Endodermal cell (in vitro differentiated cells): ENCODE results near the gene TNFSF15. TPM values are rescaled to one million over a fixed set of nuclear protein-coding genes. Genes with fewer than 3 reads are reported as not detected.
"Not testable (repeated sequence)": the region's sequence is repeated elsewhere in the genome, so short reads cannot be mapped to it uniquely, and the experiment has no call there.

Experiments
- DNase-seq: peaks from one replicate; pipeline ENCODE4 v3.0.0-alpha.2; 2017
- H3K27ac ChIP-seq: 2 replicates; pipeline ENCODE4 v1.5.1; 2013; ENCODE audit warnings: mild to moderate bottlenecking, low read depth, low read length, moderate library complexity
- H3K27me3 ChIP-seq: 2 replicates; pipeline ENCODE4 v1.6.1; 2013; ENCODE audit warnings: mild to moderate bottlenecking, low read length, moderate library complexity; ENCODE audit not compliant: insufficient read depth, control insufficient read depth, poor library complexity, severe bottlenecking
- H3K36me3 ChIP-seq: 2 replicates; pipeline ENCODE4 v1.7.0; 2013; ENCODE audit warnings: mild to moderate bottlenecking, low read length, moderate library complexity; ENCODE audit not compliant: control insufficient read depth, insufficient read depth
- H3K4me1 ChIP-seq: one replicate; pipeline ENCODE4 v1.7.0; 2013; ENCODE audit warnings: low read length; ENCODE audit not compliant: control insufficient read depth, insufficient read depth
- H3K4me3 ChIP-seq: 2 replicates; pipeline ENCODE4 v1.5.1; 2013; ENCODE audit warnings: mild to moderate bottlenecking, low read length, moderate library complexity
- H3K9ac ChIP-seq: 2 replicates; pipeline ENCODE4 v1.6.1; 2013; ENCODE audit warnings: mild to moderate bottlenecking, low read length, moderate library complexity; ENCODE audit not compliant: poor library complexity, severe bottlenecking; ENCODE audit errors: extremely low read depth
- H3K9me3 ChIP-seq: 2 replicates; pipeline ENCODE4 v1.6.1; 2013; ENCODE audit warnings: mild to moderate bottlenecking, low read length, moderate library complexity; ENCODE audit not compliant: control insufficient read depth
- H3K27ac Mint-ChIP-seq: 2 replicates; pipeline ENCODE4 v1.8.0; 2020; ENCODE audit warnings: mixed read lengths
- H3K27me3 Mint-ChIP-seq: 2 replicates; pipeline ENCODE4 v1.8.0; 2021; ENCODE audit warnings: mild to moderate bottlenecking, mixed read lengths; ENCODE audit not compliant: insufficient read depth
- H3K36me3 Mint-ChIP-seq: 2 replicates; pipeline ENCODE4 v1.8.0; 2020; ENCODE audit warnings: low read depth, mixed read lengths
- H3K4me1 Mint-ChIP-seq: 2 replicates; pipeline ENCODE4 v1.8.0; 2020; ENCODE audit warnings: mixed read lengths
- H3K4me3 Mint-ChIP-seq: 2 replicates; pipeline ENCODE4 v1.8.0; 2020; ENCODE audit warnings: mild to moderate bottlenecking, moderate library complexity, mixed read lengths
- H3K9me3 Mint-ChIP-seq: 2 replicates; pipeline ENCODE4 v1.8.0; 2020; ENCODE audit warnings: mild to moderate bottlenecking, mixed read lengths
- CTCF ChIP-seq: fragments of 200-600 bp; sonication (generic); conservative IDR thresholded peaks from 2 replicates; pipeline ENCODE4 v1.5.0; 2021; ENCODE audit warnings: antibody characterized with exemption, mild to moderate bottlenecking
- WGBS, 2 experiments: methylation state at CpG; one replicate each; pipeline versions ENCODE4 v1.1.5 to v1.1.7; 2013; ENCODE audit warnings: missing lambda C conversion rate in 2 of 2, mixed read lengths in 1 of 2; ENCODE audit not compliant: insufficient coverage in 1 of 2, insufficient read length in 1 of 2; 5-methylcytosine and 5-hydroxymethylcytosine counted together
- total RNA-seq, 2 donors: library from RNA; stranded (reverse); fragmentation: NEBNext Ultra II Directional in 1 of 2; extraction: Animal tissue kit (Norgen Biotek cat#: 25700) in 1 of 2; gene quantifications; 2 replicates in 1 of 2; 3 replicates in 1 of 2; pipeline ENCODE4 v1.2.1, GENCODE V29; 2021

Gene TNFSF15
- total RNA-seq, 2 donors from 2014 or later = not detected

- H3K27me3 ChIP-seq = no peaks in the 10 kb centered on the region
- H3K4me1 ChIP-seq = no peaks in the 10 kb centered on the region
- DNase-seq = no peak
- Mint-ChIP-seq H3K27ac (no peak overlapping the region), H3K36me3 (no peaks in the 10 kb centered on the region), H3K27me3 (peaks cover 26% of the 10 kb centered on the region), H3K4me3 (no peak overlapping the region), H3K9me3 (no peaks in the 10 kb centered on the region), H3K4me1 (no peaks in the 10 kb centered on the region)
- no peaks in the 10 kb centered on the region for H3K36me3 ChIP-seq
- H3K9me3 ChIP-seq = no peaks in the 10 kb centered on the region
- TF ChIP-seq CTCF = no peak
- H3K27ac ChIP-seq = no peak overlapping the region
- no peak overlapping the region for H3K4me3 ChIP-seq
- WGBS, 2 experiments = 93% methylated on average over 4 of the region's 4 CpGs; no CpG with 5 or more reads in 1 of the 2 experiments
- no peak overlapping the region for H3K9ac ChIP-seq
Measured at GRCh38 chr9:114737847-114738246, 68.0 kb downstream of the TNFSF15 start.

GRCh38 chr9:114737118-114737517 lies 68.7 kb downstream of the TNFSF15 start:
- Mint-ChIP-seq H3K36me3 (no peaks in the 10 kb centered on the region), H3K4me1 (no peaks in the 10 kb centered on the region), H3K27me3 (peaks cover 26% of the 10 kb centered on the region), H3K27ac (no peak overlapping the region), H3K9me3 (no peaks in the 10 kb centered on the region), H3K4me3 (no peak overlapping the region)
- Histone ChIP-seq H3K36me3 (no peaks in the 10 kb centered on the region), H3K9me3 (no peaks in the 10 kb centered on the region), H3K4me3 (no peak overlapping the region), H3K27ac (no peak overlapping the region), H3K9ac (no peak overlapping the region), H3K4me1 (no peaks in the 10 kb centered on the region), H3K27me3 (no peaks in the 10 kb centered on the region)
- no peak for TF ChIP-seq CTCF
- 91 to 100% methylated on average over 1 to 3 of the region's 3 CpGs for WGBS, 2 experiments
- no peak for DNase-seq

- DNase-seq = no peak
- WGBS, 2 experiments = 94 to 100% methylated on average over 3 to 4 of the region's 4 CpGs
- H3K4me3 Mint-ChIP-seq = no peak overlapping the region
- no peak overlapping the region for H3K9ac ChIP-seq
- peaks cover 18% of the 10 kb centered on the region for H3K27me3 Mint-ChIP-seq
- no peaks in the 10 kb centered on the region for H3K36me3 ChIP-seq
- H3K27me3 ChIP-seq = no peaks in the 10 kb centered on the region
- no peaks in the 10 kb centered on the region for H3K36me3 Mint-ChIP-seq
- H3K27ac ChIP-seq = no peak overlapping the region
- H3K9me3 Mint-ChIP-seq = no peaks in the 10 kb centered on the region
- no peaks in the 10 kb centered on the region for H3K9me3 ChIP-seq
- no peak for TF ChIP-seq CTCF
- H3K4me1 Mint-ChIP-seq = no peaks in the 10 kb centered on the region
- no peaks in the 10 kb centered on the region for H3K4me1 ChIP-seq
- H3K27ac Mint-ChIP-seq = no peak overlapping the region
- no peak overlapping the region for H3K4me3 ChIP-seq
Measured at GRCh38 chr9:114735704-114736103, 70.1 kb downstream of the TNFSF15 start.

- H3K4me1 Mint-ChIP-seq, H3K27me3 ChIP-seq, H3K9me3 ChIP-seq, H3K4me3 Mint-ChIP-seq, DNase-seq, H3K36me3 Mint-ChIP-seq, H3K9me3 Mint-ChIP-seq, H3K4me3 ChIP-seq, H3K36me3 ChIP-seq, H3K27ac Mint-ChIP-seq, H3K9ac ChIP-seq, H3K4me1 ChIP-seq, H3K27ac ChIP-seq: not testable (repeated sequence)
- H3K27me3 Mint-ChIP-seq = peaks cover 14% of the 10 kb centered on the region
- 100% methylated on average over 1 to 4 of the region's 5 CpGs for WGBS, 2 experiments
Measured at GRCh38 chr9:114735139-114735538, 70.7 kb downstream of the TNFSF15 start.
